ENCODE measurements around the gene PRKACB.
"Not testable (repeated sequence)": the region's sequence is repeated elsewhere in the genome, so short reads cannot be mapped to it uniquely, and the experiment has no call there.

PRKACB gene

GRCh38 chr1:84143796-84144565, at the start of gene PRKACB:
TSS of gene PRKACB (plus strand) at chr1:84144271. CDS start at chr1:84144362, 91 bp downstream.
- DNase-seq: peak in 1 of 2 donors; percentile 77

- DNase-seq: no peak
These were observed 48.8 kb upstream of the PRKACB start for GRCh38 chr1:84095308-84095707.

DNA sequence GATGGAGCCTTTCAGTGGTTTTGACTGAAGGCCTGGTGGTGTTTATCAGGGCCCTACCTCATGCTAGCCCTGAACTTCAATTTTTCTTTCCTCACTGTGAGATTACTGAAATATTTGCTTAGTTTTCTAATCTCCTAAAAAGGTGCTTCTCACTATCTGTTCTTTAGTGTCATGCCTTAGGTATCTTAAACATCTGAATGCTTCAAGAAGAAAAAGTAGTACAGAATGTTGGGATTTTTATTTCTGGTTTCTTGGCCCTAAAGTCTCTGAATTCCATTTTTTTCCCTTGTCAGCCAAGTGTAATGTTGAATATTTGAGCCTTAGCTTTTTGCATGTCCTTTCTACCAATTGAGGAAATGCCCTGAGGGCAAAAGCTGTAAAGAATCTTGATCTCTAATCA, 47.9 kb upstream of the PRKACB start:
- DNase-seq: no peak

- no peak for DNase-seq
These were observed 42.9 kb upstream of the PRKACB start for GRCh38 chr1:84101204-84101603.

GRCh38 chr1:84103197-84103992, 40.7 kb upstream of the PRKACB start:
- DNase-seq: no peak

GRCh38 chr1:84107538-84107937, 36.5 kb upstream of the PRKACB start:
- DNase-seq: not testable (repeated sequence)

- DNase-seq: no peak
These were observed 36.1 kb upstream of the PRKACB start for GRCh38 chr1:84107955-84108354.

- DNase-seq: no peak
These were observed 35.0 kb upstream of the PRKACB start for GRCh38 chr1:84108900-84109578.

DNA sequence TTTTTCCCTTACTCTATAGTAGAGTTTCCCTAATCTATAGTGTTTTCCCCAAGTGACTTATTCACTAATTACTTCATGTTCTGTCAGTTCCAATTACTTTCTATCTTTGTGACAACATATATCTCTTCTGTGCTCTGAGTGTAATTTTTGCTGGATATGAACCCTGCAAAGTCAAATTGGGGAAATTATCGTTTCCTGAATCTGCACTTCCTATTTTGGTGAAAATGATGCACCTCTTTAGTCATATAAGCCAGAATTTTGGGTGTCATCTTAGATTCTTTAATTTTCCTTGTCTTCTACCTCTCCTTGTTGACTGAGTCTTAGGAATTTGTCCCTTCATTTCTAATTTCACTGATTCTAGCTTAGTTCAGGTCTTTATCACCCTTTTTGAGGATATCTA, 33.4 kb upstream of the PRKACB start:
- no peak for DNase-seq

- no peak for DNase-seq
These were observed 27.5 kb upstream of the PRKACB start for GRCh38 chr1:84116558-84116957.

DNA sequence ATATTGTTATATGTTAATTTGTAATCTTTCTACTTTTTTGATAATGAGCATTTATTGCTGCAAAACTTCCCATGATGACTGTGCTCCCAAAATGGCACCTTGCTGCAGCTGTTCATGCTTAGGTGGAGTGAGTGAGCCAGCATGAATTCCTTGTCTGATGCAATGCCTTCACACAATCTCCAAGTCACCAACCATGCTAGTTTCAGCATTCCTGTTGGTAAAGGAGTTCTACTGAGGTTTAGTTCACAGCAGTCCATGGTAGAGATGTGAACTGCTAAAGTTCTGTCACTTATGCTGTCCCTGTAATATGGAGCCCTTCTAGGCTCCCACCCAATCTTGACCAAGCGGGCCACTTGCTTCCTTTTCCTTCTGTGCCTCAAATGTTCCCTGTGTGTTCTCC, 26.2 kb upstream of the PRKACB start:
- DNase-seq: no peak

DNA sequence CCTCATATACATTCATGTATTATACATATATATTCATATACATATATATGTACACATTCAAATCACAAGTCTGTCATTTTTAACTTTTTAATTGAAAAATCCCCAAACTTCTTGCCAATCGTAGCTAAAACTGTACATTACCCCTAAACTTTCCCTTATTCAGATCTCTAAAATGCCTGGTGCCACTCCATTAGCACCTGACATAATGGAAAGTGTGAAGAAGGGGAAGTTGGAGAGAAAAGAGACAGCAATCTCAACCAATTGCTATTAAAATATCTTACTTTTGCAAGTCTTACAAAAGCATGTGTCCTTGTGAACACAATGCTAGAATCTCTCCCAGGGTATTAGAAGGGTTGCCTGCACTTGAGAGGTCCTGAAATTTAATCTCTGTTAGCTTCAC, 22.7 kb upstream of the PRKACB start:
- no peak for DNase-seq

DNA sequence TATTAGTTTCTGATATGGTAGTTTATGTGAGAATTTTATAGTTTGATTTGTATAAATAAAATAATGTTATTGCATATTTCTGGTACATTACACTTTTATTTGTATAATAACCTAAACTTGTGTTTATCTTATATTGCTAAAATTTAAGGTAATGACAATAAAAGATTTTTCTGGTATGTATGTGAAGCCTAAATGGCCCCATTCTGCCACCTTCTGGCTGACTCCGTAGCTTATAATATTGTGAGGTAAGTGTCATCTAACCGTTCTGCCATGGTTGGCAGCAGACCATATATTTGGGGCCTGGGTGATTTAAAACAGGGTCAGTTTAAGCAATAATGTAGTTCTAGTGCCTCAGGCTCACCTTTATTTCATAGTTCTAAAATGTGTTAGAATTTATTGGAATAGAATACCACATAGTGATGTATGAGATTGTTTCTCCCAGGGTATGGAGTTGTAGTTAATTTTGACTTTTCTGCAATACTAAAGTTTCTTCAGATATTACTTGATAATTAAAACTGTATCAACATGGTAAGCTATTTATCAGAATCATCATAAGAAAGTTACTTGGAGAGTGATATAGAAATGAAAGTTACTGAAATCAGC, 21.2 kb upstream of the PRKACB start:
- DNase-seq: peak; percentile 43 to 60

- no peak for DNase-seq
These were observed 10.6 kb upstream of the PRKACB start for GRCh38 chr1:84133479-84133878.

DNA sequence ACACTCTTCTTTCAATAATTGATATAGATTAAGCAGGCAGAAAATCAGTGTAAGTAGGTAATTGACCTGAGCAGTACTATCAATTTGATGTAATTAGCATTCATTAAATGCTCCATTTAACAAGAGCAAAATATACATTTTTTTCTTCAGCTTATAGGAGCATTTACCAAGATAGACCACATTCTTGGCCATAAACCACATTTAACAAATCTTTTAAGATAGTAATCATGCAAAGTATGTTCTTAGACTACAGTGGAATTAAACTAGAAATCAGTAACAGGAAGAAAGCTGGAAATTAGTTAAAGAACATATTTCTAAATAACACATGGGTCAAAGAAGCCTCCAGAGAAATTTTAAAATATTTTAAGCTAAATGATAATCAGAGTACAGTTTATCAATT, 8.7 kb upstream of the PRKACB start:
- DNase-seq: no peak

GRCh38 chr1:84141182-84142003, 2.7 kb upstream of the PRKACB start:
- DNase-seq: peak in 1 of 2 donors; percentile 64

- peak in 1 of 2 donors; percentile 64 for DNase-seq
These were observed 997 bp downstream of the PRKACB start for GRCh38 chr1:84145068-84145467.

- DNase-seq: no peak
These were observed 2.5 kb downstream of the PRKACB start for GRCh38 chr1:84146411-84147032.

DNA sequence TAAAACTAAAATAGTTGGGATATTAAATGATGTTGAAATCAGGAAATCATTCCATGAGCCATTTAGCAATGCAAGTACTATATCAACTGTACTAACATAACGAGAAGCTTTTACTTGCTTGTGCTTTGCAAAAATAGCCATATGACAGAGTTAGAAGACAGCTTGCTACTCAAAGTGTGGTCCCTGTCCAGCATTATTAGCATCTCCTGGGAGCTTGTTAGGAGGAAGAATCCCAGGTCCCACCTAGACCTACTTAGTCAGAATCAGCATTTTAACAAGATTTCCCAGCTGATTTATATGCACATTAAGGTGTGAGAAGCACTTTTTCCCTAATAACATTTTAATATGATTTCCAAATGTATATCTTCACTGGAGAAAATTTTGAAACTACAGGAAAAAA, 4.7 kb downstream of the PRKACB start:
- DNase-seq: no peak

DNA sequence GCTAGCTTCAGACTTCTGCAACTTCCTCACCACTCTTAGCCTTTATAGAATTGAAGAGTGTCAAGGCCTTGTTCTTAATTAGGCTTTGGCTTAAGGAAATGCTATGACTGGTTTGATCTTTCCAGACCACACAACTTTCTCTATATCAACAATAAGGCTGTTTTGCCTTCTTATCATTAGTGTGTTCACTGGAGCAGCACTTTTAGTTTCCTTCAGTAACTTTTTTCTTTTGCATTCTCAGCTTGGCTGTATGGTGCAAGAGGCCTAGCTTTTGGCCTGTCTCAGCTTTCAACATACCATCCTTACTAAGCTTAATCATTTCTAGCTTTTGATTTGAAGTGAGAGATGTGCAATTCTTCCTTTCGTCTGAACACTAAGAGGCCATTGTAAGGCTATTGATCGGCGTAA, 8.6 kb downstream of the PRKACB start:
- no peak for DNase-seq

DNA sequence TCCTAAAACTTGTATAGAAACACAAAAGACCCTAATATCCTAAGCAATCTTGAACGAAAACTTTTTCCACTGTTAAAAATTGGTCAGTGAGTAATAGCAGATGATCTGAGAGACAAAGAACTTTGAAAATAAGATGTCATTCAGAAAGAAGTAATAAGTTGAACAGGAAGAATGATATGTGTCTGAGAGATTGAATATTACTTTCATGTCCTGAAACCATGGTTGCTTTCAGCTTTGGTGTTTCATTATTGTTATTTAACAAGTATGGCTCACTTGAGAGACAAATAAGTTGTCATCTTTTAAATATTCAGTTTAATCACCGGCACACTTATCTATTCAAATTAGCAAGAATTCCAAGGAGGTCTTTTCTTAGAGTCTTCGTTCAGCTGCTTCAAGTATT, 11.4 kb downstream of the PRKACB start:
- DNase-seq: no peak

DNA sequence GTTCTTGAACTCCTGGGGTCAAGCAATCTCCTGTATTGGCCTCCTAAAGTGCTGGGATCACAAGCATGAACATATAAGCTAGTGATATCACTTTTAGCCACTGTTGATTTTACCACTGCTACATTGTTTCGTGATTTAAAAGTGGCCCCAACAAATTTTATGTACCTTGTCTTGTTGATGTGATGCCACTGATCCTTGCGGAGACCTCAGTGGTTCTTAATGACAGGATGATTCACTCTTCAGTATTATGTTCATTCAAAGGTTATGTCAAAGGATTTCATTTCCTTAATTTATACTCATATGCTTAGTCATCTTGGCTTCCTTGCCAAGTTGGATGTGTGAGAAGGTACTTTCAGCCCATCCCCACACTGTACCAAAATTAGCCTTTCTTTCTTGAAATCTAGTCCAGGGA, 12.1 kb downstream of the PRKACB start:
- DNase-seq: no peak

Measured in CD4-positive, alpha-beta T cell treated with Interleukin-4 for 1 hour (primary cell).